Lower leg skin (tissue), 3 donors: Measurements from ENCODE around the gene DIP2C.

Experiments used
- CTCF ChIP-seq, 3 donors: fragments of 450-650 bp; IDR thresholded peaks; one replicate each; pipeline ENCODE4 v1.5.1; 2016; ENCODE audit warnings: antibody characterized with exemption in 3 of 3, mild to moderate bottlenecking in 3 of 3, moderate library complexity in 2 of 3
- POLR2A ChIP-seq, 2 donors: fragments of 450-650 bp; IDR thresholded peaks; one replicate each; pipeline ENCODE4 v1.6.1; 2016 to 2017; ENCODE audit warnings: antibody characterized with exemption in 2 of 2, mild to moderate bottlenecking in 1 of 2, moderate library complexity in 1 of 2

- TF ChIP-seq CTCF (IDR thresholded peaks at IDR 0.05) = no peak
- TF ChIP-seq POLR2A (IDR thresholded peaks at IDR 0.05) = no peak
These were observed 37.8 kb downstream of the DIP2C start for GRCh38 chr10:651692-652091.
